GM21576 (cell line): ENCODE measurements around the gene CIPC.

Experiments
- ATAC-seq: cut with Tn5 transposase; IDR thresholded peaks from one replicate; pipeline ENCODE4 v1.9.1; 2021; ENCODE audit warnings: mild to moderate bottlenecking, moderate library complexity; ENCODE audit not compliant: unreplicated experiment

CIPC gene

DNA sequence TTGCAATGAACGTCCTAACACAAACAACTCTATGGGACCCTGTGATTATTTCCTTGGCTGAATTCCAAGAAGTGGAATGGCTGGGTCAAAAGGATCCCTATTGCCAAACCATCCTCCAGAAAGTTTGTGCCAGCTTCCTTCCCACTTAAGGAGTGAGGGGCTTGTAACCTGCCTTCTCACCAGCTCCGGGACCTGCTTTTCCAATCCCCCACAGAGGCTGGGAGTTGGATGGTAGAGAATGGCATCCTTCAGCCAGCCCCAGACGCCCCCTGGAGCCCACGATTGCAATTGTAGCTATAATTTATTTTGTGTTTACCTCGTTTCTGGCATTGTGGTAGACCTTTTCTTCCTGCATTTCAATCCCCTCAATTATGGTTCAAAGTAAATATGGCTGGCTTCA lies 53.2 kb downstream of the CIPC start:
- ATAC-seq, result no peak

DNA sequence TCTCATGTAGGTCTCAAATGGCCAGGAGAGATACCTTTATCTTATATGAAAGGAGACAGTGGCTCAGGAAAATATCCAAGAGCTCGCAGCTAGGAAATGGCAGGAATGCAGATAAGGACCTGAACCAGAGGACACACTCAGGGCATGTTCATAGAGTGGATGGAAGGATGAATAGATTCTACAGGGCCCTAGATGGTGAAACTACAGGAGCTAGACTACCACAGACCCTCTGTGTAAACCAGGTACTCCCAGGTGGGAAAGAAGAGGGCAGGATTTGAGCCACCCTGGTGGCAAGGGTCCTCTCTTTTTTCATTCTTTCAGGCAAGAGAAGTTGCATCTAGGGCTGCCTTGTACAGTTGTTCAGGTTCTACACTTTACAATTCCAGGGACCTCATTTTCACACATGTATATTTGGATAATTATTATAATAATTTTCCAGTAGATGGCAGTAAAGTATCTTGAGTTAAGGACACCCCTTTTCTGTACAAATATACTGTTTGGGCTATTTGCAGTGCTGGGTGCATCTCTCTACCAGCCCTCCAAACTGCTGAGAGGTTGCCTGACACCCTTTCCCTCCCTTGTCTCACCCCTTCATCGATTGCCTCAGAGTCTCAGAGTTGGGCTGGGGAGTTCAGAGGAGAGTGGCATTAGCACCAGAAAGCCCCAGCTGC lies 54.0 kb downstream of the CIPC start:
- no peak for ATAC-seq

DNA sequence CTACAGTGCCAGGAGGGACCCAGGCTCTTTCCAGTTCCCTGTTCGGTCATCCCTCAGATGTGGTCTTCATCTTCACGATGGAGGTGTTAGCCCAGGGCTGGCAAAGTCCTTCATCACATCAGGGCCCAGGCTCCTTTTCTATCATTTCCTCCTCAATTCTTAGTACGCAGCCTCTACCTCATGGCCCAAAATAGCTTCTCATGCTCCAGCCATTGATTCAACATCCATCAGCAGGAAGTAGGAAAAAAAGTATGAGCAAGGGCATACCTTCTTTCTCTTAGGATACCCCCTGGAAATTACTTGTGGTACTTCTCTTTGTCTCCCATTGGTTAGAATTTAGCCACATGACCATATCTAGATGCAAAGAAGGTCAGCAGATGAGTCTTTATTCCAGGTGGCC lies 55.7 kb downstream of the CIPC start:
- no peak for ATAC-seq

GRCh38 chr14:77154421-77154820 lies 56.4 kb downstream of the CIPC start:
- no peak for ATAC-seq

DNA sequence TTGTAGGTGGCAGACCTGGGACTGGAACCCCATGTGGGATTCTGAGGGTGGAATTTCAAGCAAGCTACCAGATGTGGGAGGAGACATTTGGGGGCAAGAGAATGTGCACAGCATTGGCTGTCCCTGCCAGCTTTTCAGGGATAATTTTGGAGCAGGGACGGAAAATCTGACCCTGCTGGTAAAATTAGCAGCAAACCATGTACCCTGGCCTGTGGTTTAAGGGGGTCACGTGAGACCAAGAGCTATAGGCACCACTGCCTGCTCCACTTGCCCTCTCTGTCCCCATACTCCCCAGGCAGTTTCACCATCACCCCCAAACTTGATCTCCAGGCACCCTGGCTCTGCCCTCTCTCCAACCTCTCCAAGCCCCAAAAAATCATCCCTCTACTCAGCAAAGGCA lies 57.0 kb downstream of the CIPC start:
- ATAC-seq, result no peak

DNA sequence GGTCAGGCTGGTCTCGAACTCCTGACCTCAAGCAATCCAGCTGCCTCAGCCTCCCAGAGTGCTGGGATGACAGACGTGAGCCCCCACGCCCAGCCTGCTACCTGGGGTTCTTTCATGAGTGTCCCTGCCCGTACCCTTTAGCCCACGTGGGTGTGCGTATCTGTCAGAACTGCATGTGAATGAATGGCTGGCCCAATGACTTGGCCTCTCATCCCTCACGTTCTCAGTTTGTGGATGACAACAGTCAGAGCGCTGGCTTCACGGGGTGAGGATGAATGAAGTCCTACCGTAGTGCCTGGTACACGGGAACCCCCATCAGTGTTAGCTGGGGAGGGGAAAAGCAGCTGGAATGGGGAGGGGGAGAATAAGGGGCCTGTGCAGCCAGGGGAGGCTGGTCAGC lies 59.7 kb downstream of the CIPC start:
- ATAC-seq, result no peak

- ATAC-seq, result no peak
These were observed 60.3 kb downstream of the CIPC start for GRCh38 chr14:77158175-77158881.

GRCh38 chr14:77158882-77159255 lies 60.8 kb downstream of the CIPC start:
- ATAC-seq, result no peak

- no peak for ATAC-seq
These were observed 63.0 kb downstream of the CIPC start for GRCh38 chr14:77161011-77161410.
